Right atrium auricular region (tissue), 2 donors: Measurements from ENCODE around the gene SPSB1. TPM values are rescaled to one million over a fixed set of nuclear protein-coding genes. Genes with fewer than 3 reads are reported as not detected.

Source experiments
- DNase-seq: peaks from one replicate; pipeline ENCODE4 v3.0.0-alpha.2; 2019; ENCODE audit warnings: low spot score
- H3K27ac ChIP-seq, 2 donors: fragments of 200-600 bp; sonication (generic); 1 replicate in 1 of 2; 2 replicates in 1 of 2; pipeline ENCODE4 v1.5.1; 2016 to 2019
- H3K27me3 ChIP-seq, 2 donors: fragments of 200-600 bp; sonication (generic); one replicate each; pipeline versions ENCODE4 v1.5.1 to v1.6.0; 2017 to 2019
- H3K36me3 ChIP-seq: fragments of 200-600 bp; sonication (generic); one replicate; pipeline ENCODE4 v1.5.1; 2016
- H3K4me1 ChIP-seq, 2 donors: fragments of 200-600 bp; sonication (generic); one replicate each; pipeline versions ENCODE4 v1.5.1 to v1.6.0; 2017 to 2019
- H3K4me3 ChIP-seq, 2 donors: fragments of 200-600 bp; sonication (generic); 1 replicate in 1 of 2; 2 replicates in 1 of 2; pipeline ENCODE4 v1.5.1; 2017 to 2019; ENCODE audit warnings: mild to moderate bottlenecking in 1 of 2, moderate library complexity in 1 of 2
- H3K9me3 ChIP-seq, 2 donors: fragments of 200-600 bp; sonication (generic); one replicate each; pipeline ENCODE4 v1.5.1; 2019
- total RNA-seq, 2 donors: library from RNA; depleted of rRNA; stranded (reverse); fragments of >200 nt; gene quantifications; one replicate each; pipeline ENCODE4 v1.1.0, GENCODE V29; 2016
- TF ChIP-seq, protein P1 (sequence below), 2 donors: fragments of 200-600 bp; sonication (generic); IDR thresholded peaks; one replicate each; pipeline ENCODE4 v1.5.1; 2019; ENCODE audit warnings: antibody characterized with exemption in 2 of 2

Gene SPSB1
- total RNA-seq, 2 donors from 2014 or later = 20.1 to 20.8 TPM

DNA sequence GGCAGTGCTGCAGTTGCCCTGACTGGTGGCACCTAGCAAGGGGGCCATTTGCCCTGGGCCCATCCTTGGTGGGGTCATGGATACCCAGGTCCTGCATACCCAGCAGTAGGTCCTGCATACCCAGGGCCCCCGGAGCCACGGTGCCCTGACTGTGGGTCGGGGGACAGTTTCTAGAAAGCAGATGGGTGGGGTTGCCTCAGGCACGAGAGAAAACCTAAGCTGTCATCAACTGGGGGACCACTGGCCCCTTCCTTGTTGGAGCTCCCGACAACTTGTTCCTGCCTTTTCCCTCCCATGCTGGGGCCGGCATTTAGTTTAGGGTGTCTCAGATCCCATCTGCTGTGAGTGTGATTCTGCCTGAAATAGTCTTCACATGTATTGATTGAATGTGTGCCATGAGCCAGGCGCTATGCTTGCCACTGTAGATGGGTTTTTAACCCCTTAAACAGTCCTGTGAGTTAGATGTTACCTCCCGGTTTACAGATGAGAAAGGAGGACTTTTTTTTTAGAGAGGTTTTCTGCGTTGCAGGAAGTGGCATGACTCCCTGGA lies 15.6 kb downstream of the SPSB1 start:
- no peak for DNase-seq
- TF ChIP-seq, protein P1, sequence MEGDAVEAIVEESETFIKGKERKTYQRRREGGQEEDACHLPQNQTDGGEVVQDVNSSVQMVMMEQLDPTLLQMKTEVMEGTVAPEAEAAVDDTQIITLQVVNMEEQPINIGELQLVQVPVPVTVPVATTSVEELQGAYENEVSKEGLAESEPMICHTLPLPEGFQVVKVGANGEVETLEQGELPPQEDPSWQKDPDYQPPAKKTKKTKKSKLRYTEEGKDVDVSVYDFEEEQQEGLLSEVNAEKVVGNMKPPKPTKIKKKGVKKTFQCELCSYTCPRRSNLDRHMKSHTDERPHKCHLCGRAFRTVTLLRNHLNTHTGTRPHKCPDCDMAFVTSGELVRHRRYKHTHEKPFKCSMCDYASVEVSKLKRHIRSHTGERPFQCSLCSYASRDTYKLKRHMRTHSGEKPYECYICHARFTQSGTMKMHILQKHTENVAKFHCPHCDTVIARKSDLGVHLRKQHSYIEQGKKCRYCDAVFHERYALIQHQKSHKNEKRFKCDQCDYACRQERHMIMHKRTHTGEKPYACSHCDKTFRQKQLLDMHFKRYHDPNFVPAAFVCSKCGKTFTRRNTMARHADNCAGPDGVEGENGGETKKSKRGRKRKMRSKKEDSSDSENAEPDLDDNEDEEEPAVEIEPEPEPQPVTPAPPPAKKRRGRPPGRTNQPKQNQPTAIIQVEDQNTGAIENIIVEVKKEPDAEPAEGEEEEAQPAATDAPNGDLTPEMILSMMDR (IDR thresholded peaks at IDR 0.05) = no peak
- Histone ChIP-seq H3K4me1 (peaks cover 0 to 59% of the 10 kb centered on the region in 2 donors), H3K27ac (no peak overlapping the region), H3K9me3 (no peaks in the 10 kb centered on the region), H3K36me3 (no peaks in the 10 kb centered on the region), H3K27me3 (no peaks in the 10 kb centered on the region), H3K4me3 (no peak overlapping the region)

GRCh38 chr1:9309080-9309479 lies 16.4 kb downstream of the SPSB1 start:
- peaks cover 0 to 55% of the 10 kb centered on the region in 2 donors for H3K4me1 ChIP-seq
- no peaks in the 10 kb centered on the region for H3K9me3 ChIP-seq
- H3K36me3 ChIP-seq = no peaks in the 10 kb centered on the region
- TF ChIP-seq, protein P1 (IDR thresholded peaks at IDR 0.05) = no peak
- H3K4me3 ChIP-seq = no peak overlapping the region
- H3K27ac ChIP-seq = no peak overlapping the region
- DNase-seq = no peak
- H3K27me3 ChIP-seq = no peaks in the 10 kb centered on the region

DNA sequence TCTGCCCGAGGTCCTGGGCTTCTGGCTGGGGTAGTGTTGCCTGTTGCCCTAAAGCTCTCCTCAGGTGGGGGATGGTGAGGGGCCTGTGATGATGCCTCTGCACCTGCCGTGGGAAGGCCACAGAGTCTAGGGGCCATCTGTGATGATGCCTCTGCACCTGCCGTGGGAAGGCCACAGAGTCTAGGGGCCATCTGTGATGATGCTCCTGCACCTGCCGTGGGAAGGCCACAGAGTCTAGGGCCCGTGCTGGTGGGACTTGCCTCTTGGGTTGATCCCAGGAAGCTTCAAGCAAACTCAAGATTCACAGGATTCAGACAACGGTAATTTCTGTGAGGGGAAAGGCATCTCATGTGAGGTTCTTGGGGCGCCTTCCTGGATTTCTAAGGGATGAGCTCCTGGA lies 17.3 kb downstream of the SPSB1 start:
- TF ChIP-seq, protein P1 (IDR thresholded peaks at IDR 0.05) = no peak
- peaks cover 0 to 49% of the 10 kb centered on the region in 2 donors for H3K4me1 ChIP-seq
- DNase-seq = no peak
- no peaks in the 10 kb centered on the region for H3K9me3 ChIP-seq
- no peak overlapping the region for H3K27ac ChIP-seq
- H3K4me3 ChIP-seq = no peak overlapping the region
- no peaks in the 10 kb centered on the region for H3K27me3 ChIP-seq
- no peaks in the 10 kb centered on the region for H3K36me3 ChIP-seq

- Histone ChIP-seq H3K4me1 (peaks cover 0 to 50% of the 10 kb centered on the region in 2 donors), H3K9me3 (no peaks in the 10 kb centered on the region), H3K4me3 (no peak overlapping the region), H3K36me3 (peaks cover 4% of the 10 kb centered on the region), H3K27me3 (no peaks in the 10 kb centered on the region), H3K27ac (no peak overlapping the region)
- TF ChIP-seq, protein P1 (IDR thresholded peaks at IDR 0.05) = no peak
- no peak for DNase-seq
Observed at GRCh38 chr1:9311029-9311428, 18.3 kb downstream of the SPSB1 start.

DNA sequence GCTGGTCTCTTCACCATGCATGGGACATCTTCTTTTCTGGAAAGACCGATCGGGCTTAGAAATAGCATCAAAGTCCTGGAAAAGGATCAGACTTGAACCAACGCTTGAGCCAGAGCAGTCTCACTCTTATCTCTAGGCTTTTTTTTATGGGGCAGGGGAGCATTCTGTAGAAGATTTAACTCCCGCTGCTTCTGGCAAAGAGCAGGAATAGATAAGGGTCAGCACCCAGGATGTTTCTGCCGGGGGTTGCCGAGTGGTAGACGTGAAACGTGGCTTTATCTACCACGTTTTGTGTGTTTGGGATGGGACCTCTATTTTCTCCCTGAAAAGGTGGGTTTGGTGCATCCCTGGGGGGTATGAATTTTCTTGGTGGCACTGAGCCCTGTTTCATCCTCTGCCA lies 18.8 kb downstream of the SPSB1 start:
- Histone ChIP-seq H3K27me3 (no peaks in the 10 kb centered on the region), H3K4me1 (peaks cover 0 to 55% of the 10 kb centered on the region in 2 donors), H3K36me3 (peaks cover 4% of the 10 kb centered on the region), H3K27ac (no peak overlapping the region), H3K9me3 (no peaks in the 10 kb centered on the region), H3K4me3 (no peak overlapping the region)
- TF ChIP-seq, protein P1 (IDR thresholded peaks at IDR 0.05) = no peak
- DNase-seq = no peak

DNA sequence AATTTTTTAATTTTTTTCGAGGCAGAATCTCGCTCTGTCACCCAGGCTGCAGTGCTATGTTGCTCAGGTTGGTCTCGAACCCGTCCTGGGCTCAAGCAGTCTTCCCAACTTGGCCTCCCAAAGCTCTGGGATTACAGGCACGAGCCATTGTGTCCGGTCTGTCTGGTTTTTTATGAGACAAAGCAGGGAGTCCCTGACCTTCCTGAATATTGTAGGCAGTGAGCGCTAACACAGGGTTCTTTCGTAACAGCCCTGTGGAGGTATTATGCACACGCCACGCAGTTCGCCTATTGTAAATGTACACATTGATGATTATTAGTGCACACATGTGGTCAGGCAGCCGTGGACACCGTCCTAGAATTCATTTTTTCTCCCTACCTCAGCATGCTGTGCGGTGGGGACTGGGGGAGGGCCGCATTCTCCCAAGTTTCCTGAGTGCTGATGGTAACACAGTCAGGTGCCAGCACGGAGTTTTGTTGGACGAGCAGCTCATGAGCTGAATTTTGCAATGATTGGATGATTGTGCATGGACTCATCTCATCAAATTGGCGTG lies 19.6 kb downstream of the SPSB1 start:
- Histone ChIP-seq H3K4me3 (no peak overlapping the region), H3K36me3 (peaks cover 4% of the 10 kb centered on the region), H3K27ac (no peak overlapping the region), H3K4me1 (peaks cover 0 to 59% of the 10 kb centered on the region in 2 donors), H3K9me3 (no peaks in the 10 kb centered on the region), H3K27me3 (no peaks in the 10 kb centered on the region)
- DNase-seq = no peak
- TF ChIP-seq, protein P1 (IDR thresholded peaks at IDR 0.05) = no peak
